SJCRH30 (cell line): ENCODE measurements around the gene CD276. TPM values are rescaled to one million over a fixed set of nuclear protein-coding genes. Genes with fewer than 3 reads are reported as not detected.

Source experiments
- DNase-seq, 2 experiments: peaks; one replicate each; pipeline ENCODE4 v3.0.0-alpha.2; 2015 to 2020
- H3K27ac ChIP-seq: fragments of 250-450 bp; sonication (Bioruptor Pico); 2 replicates; pipeline ENCODE4 v1.5.1; 2020; ENCODE audit warnings: mild to moderate bottlenecking, moderate library complexity
- H3K27me3 ChIP-seq: fragments of 250-450 bp; sonication (Bioruptor Pico); 2 replicates; pipeline ENCODE4 v1.5.1; 2020; ENCODE audit warnings: mild to moderate bottlenecking, moderate library complexity
- H3K36me3 ChIP-seq: fragments of 250-450 bp; sonication (Bioruptor Pico); 2 replicates; pipeline ENCODE4 v1.5.1; 2020; ENCODE audit warnings: mild to moderate bottlenecking, moderate library complexity
- H3K4me1 ChIP-seq: fragments of 250-450 bp; sonication (Bioruptor Pico); 2 replicates; pipeline ENCODE4 v1.5.1; 2020; ENCODE audit warnings: mild to moderate bottlenecking, moderate library complexity
- H3K4me3 ChIP-seq: fragments of 250-450 bp; sonication (Bioruptor Pico); 2 replicates; pipeline ENCODE4 v1.5.1; 2020; ENCODE audit warnings: mild to moderate bottlenecking, moderate library complexity
- H3K9me3 ChIP-seq: fragments of 250-450 bp; sonication (Bioruptor Pico); replicated peaks from 2 replicates; pipeline ENCODE4 v1.5.1; 2020; ENCODE audit warnings: mild to moderate bottlenecking, moderate library complexity
- total RNA-seq: library from RNA; depleted of rRNA; stranded (reverse); fragments of >200 nt; shearing (Covaris generic); gene quantifications from 2 replicates; pipeline ENCODE4 v1.2.3, GENCODE V29; 2014

CD276 gene
- total RNA-seq, 1 experiment from 2014 or later, result 87.3 TPM

DNA sequence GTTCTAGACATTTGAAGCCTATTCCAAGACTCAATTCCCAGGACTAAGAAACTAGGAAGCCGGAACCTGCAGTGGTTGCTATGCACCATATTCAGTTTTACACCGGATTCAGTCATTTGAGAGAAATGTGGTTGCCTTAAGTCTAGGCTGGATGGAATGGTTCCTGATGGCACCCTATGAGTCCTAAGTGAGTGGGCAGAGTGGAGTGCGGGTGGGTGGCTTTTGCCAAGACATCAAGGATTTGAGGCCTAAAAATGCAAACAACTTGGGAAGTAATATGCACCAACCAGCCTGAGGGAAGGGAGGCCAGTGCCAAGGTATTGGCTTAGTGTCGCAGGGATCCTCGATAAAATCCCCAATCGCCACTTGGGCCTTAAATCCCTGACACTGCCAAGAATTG, 4.2 kb upstream of the CD276 start:
- H3K27ac ChIP-seq, result no peak overlapping the region
- peaks cover 3% of the 10 kb centered on the region; the same call in 1 of the 2 replicates for H3K27me3 ChIP-seq
- H3K4me3 ChIP-seq, result no peak overlapping the region
- DNase-seq, result no peak
- H3K36me3 ChIP-seq, result no peaks in the 10 kb centered on the region
- no peaks in the 10 kb centered on the region for H3K9me3 ChIP-seq
- peaks cover 8% of the 10 kb centered on the region for H3K4me1 ChIP-seq

DNA sequence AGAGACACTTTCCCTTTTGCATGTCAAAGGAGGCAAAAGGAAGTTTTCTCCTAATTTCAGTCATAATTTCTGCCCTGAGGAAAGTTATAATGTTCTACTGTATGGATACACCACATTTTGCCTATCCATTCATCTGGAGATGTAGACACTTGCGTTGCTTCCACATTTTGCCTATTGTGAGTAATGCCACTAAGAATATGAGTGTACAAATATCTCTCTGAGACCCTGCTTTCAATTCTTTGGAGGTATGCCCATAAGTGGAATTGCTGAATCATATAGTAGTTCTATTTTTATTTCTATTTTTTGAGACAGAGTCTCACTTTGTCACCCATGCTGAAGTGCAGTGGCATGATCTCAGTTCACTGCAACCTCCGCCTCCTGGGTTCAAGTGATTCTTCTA, 3.6 kb upstream of the CD276 start:
- Histone ChIP-seq H3K4me3 (no peak overlapping the region), H3K27me3 (peaks cover 3% of the 10 kb centered on the region; the same call in 1 of the 2 replicates), H3K27ac (no peak overlapping the region), H3K9me3 (no peaks in the 10 kb centered on the region), H3K4me1 (peaks cover 10% of the 10 kb centered on the region), H3K36me3 (no peaks in the 10 kb centered on the region)
- no peak for DNase-seq

DNA sequence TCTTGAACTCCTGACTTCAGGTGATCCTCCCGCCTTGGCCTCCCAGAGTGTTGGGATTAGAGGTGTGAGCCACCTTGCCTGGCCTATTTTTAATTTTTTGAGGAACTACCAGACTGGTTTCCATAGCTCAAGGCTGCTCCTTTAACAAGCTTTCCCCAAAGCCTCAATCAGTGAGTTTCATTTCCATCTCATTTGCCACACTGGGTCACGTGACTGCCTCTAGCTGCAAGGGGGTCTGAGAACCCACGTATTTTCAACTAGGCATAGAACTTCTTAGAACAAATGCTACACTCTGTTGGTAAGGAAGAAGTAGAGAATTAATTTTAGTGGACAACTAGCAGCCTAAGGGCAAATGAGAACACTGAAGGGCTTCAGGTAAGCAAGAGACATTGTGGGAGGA, 3.1 kb upstream of the CD276 start:
- no peak for DNase-seq
- Histone ChIP-seq H3K27ac (no peak overlapping the region), H3K36me3 (no peaks in the 10 kb centered on the region), H3K9me3 (no peaks in the 10 kb centered on the region), H3K27me3 (peaks cover 3% of the 10 kb centered on the region; the same call in 1 of the 2 replicates), H3K4me1 (peaks cover 15% of the 10 kb centered on the region), H3K4me3 (no peak overlapping the region)

DNA sequence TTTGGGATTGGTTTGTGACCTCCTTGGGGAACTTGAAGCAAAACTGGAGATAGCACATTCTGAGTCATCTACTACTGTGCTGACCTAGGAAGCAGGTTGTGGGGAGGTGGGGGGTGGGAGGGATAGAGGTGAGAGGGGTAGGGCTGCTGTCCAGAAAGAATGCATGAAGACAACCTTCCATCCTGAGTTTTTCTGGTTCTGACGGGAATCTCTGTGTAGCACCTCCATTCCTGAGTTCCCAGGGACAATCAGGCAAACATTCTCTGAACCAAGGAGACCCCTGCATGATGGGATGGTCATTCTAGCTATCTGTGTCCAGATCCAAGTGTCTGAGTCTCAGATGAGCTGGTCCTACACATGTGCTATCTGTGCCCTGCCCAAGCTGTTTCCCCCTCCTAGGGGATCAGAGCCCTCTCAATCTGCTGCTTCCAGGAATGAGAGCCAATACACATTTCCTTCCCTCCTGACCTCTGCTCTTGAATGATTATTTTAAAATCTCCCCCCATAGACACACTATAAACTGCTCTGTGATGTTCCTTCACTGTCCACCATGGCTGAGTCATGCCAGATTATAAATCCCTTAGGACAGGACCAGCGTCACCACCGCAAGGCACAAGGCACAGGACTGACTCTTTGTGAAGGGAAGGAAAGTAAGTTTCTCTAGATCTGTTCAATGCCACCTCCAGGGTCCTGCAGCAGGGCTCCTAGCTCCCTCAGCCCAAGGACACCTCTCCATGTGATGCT, 2.2 kb upstream of the CD276 start:
- Histone ChIP-seq H3K36me3 (no peaks in the 10 kb centered on the region), H3K4me3 (no peak overlapping the region), H3K27ac (0 out of 2 replicates have a peak overlapping the region, but pooled peaks have one; percentile 14), H3K27me3 (peaks cover 3% of the 10 kb centered on the region; the same call in 1 of the 2 replicates), H3K9me3 (no peaks in the 10 kb centered on the region), H3K4me1 (peaks cover 25% of the 10 kb centered on the region)
- DNase-seq, result no peak

DNA sequence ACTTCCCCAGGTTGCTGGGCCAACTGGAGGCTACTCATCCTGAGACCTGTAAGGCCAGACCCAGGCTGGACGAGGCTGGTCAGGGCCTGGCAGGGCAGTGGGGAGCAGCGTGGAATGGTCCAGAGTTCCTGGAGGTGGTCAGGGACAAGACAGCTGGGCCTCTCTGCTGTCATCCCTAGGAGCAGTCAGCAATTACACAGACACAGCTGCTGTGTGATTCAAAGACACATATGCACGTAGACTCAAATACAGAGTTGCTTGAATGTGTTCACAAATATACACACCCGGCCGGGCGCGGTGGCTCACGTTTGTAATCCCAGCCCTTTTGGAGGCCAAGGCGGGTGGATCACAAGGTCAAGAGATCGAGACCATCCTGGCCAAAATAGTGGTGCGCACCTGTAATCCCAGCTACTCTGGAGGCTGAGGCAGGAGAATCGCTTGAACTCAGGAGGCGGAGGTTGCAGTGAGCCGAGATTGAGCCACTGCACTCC, 1.5 kb upstream of the CD276 start:
- Histone ChIP-seq H3K4me1 (peaks cover 31% of the 10 kb centered on the region), H3K9me3 (no peaks in the 10 kb centered on the region), H3K36me3 (no peaks in the 10 kb centered on the region), H3K4me3 (no peak overlapping the region), H3K27me3 (no peaks in the 10 kb centered on the region; the same call in 1 of the 2 replicates), H3K27ac (0 out of 2 replicates have a peak overlapping the region, but pooled peaks have one; percentile 14)
- DNase-seq, result peak; percentile 46 to 58

DNA sequence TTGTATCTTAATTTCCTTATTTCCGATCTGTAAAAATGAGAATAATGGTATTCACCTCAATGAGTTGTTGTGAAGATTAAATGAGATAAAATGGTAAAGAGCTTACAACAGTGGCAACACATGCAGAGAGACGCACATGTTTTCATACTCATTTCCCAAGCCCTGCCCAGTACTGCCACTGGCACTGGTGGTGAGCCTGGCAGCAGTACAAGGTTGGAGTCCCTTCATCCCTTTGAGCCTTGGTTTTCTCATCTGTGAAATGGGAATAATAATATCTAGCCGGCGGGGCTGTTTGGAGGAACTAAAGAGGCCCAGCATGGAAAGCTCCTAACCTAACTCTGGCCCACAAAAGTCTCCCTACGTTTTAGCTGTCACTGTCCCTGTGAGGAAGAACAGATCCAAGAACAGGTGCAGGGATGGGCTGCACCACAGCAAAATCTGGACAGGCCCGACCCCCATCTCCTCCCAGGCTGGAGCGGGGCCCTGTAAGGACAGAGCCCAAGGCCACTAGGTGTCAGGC, 866 bp upstream of the CD276 start:
- H3K36me3 ChIP-seq, result no peaks in the 10 kb centered on the region
- DNase-seq, result no peak
- H3K4me1 ChIP-seq, result peaks cover 33% of the 10 kb centered on the region
- no peaks in the 10 kb centered on the region for H3K27me3 ChIP-seq
- H3K27ac ChIP-seq, result peak overlapping the region; percentile 25; the same call in 1 of the 2 replicates
- H3K9me3 ChIP-seq, result no peaks in the 10 kb centered on the region
- H3K4me3 ChIP-seq, result peak overlapping the region; percentile 78

DNA sequence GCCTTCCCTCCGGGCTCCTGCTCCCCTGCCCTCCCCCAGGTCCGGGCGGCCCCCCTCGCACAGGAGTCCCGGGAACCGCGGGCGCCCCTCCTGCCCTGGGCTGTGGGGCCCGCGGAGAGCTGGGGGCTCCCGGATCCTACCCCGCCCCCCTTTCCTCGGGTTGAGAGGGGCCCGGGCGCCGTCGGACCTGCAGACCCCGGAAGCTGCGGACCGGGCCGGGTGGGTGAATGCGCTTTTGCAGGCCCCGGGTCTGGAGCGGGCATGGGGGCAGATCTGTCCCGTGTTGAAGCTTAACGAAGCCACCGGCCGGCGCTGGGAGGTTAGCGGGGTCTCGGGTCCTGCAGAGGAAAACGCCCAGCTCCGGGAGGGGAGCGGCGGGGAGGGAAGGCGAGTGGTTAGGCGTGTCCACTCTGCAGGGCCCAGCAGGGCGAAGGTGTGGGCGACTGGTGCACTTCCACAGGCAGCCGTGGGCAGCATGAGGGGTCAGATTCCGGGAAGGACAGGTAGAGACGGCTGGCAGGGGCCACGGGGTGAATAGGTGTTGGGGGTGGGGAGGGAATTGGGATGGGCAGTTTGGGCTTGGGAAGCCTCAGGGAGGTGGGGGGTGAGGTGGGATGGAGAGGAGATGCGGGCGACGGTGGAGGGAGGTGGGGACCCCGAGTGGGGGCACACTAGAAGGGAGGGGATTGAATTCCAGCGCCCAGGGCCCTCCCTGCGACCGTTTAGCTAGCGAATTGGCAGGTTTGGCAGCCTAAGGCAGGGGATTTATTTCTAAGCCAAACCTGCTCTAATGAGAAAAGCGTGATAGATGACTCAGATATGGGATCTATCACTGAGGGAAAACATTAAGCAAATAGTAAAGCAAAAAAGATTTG, 635 bp downstream of the CD276 start:
- H3K36me3 ChIP-seq, result peaks cover 3% of the 10 kb centered on the region; the same call in 1 of the 2 replicates
- H3K27me3 ChIP-seq, result no peaks in the 10 kb centered on the region
- H3K4me1 ChIP-seq, result peaks cover 33% of the 10 kb centered on the region
- peak; percentile 32 to 33 for DNase-seq
- H3K4me3 ChIP-seq, result peak overlapping the region; percentile 78
- H3K27ac ChIP-seq, result peak overlapping the region; percentile 65
- H3K9me3 ChIP-seq, result no peaks in the 10 kb centered on the region

DNA sequence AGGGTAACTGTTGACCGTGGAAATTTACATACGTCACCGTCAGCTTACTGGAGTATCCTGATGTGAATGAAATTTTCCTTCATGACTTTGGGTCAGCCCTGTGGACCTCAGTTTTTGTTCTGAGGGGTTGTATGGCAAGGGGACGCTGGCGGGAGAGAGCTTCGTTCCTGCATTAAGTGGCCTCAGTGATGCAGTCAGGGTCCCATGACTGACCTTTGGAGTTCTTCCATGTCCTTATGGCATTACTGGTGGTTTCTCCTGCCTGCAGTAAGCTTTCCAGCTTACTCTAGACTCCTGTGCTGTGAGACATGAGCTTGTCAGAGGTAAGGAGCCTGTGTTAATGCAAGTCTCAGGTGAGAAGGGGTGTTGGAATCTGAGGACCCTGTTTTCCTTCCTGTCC, 1.8 kb downstream of the CD276 start:
- H3K36me3 ChIP-seq, result peaks cover 5% of the 10 kb centered on the region; the same call in 1 of the 2 replicates
- peaks cover 33% of the 10 kb centered on the region for H3K4me1 ChIP-seq
- H3K27ac ChIP-seq, result no peak overlapping the region
- no peaks in the 10 kb centered on the region for H3K27me3 ChIP-seq
- DNase-seq, result no peak
- H3K9me3 ChIP-seq, result no peaks in the 10 kb centered on the region
- H3K4me3 ChIP-seq, result peak overlapping the region; percentile 78

DNA sequence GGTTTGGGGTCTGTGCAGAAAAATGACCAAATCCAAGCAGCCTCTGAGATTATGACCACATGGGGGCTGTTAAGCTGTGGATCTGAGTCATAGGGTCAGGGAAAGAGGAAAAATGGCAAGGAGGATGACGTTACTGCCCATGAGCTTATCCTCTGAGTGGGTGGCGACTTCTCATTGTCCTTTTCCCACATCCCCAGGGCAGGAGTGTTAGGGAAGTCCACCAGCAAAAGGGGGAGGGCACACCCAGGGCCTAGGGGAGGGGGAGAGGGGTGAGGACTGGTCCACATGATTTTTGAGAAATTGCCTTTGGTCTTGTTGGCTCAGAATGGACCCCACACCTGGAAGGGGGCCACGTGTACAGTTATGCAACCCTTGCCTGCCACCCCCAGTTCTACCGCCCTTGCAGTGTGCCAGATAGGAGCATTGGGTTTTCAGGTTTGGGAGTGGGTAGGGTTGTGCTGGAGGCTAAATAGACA, 2.6 kb downstream of the CD276 start:
- H3K4me1 ChIP-seq, result peaks cover 33% of the 10 kb centered on the region
- H3K9me3 ChIP-seq, result no peaks in the 10 kb centered on the region
- H3K36me3 ChIP-seq, result peaks cover 8% of the 10 kb centered on the region; the same call in 1 of the 2 replicates
- no peak overlapping the region for H3K4me3 ChIP-seq
- DNase-seq, result peak; percentile 52 to 71
- no peaks in the 10 kb centered on the region for H3K27me3 ChIP-seq
- H3K27ac ChIP-seq, result no peak overlapping the region

DNA sequence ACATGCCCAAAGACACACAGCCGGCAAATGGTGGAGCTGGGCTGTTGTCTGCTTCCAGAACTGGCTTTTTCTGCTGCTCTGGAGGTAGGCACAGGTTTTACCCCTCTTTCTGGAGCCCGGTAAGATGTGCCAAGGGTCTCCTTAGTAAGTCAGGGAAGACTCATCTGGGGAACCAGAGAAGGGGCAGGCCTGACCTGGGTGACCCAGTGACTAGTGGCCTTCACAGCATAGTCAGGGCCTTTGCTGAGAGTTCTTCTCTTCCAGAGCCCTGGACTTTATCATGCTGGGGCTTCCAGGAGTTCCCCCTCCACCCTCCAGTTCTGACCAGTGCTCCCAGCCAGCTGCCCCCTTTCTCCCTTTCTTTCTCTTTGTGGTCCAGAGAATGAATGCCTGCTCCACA, 3.2 kb downstream of the CD276 start:
- no peaks in the 10 kb centered on the region for H3K27me3 ChIP-seq
- no peak overlapping the region for H3K27ac ChIP-seq
- peaks cover 29% of the 10 kb centered on the region for H3K4me1 ChIP-seq
- no peak overlapping the region for H3K4me3 ChIP-seq
- H3K36me3 ChIP-seq, result peaks cover 8% of the 10 kb centered on the region; the same call in 1 of the 2 replicates
- H3K9me3 ChIP-seq, result no peaks in the 10 kb centered on the region
- DNase-seq, result no peak

DNA sequence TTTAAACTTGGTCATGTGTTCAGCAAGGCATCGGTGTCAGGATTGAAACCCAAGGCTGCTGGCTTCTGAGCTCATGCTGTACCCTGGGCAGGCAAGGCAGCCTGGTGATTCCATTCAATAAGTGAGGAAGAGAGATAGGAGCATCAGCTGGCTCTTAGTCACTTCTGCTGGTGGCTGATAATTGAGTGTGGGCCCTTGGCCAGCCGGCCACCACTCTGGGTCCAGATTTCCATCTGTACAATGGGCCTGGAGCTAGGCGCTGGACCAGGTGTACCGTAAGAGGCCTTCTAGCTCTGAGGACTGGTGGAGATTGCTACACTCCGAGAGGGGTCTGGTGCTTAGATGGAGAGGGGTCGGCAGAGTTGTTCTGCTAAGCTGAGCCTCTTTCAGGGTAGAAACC, 4.3 kb downstream of the CD276 start:
- no peak for DNase-seq
- no peak overlapping the region for H3K27ac ChIP-seq
- H3K4me1 ChIP-seq, result peaks cover 25% of the 10 kb centered on the region

DNA sequence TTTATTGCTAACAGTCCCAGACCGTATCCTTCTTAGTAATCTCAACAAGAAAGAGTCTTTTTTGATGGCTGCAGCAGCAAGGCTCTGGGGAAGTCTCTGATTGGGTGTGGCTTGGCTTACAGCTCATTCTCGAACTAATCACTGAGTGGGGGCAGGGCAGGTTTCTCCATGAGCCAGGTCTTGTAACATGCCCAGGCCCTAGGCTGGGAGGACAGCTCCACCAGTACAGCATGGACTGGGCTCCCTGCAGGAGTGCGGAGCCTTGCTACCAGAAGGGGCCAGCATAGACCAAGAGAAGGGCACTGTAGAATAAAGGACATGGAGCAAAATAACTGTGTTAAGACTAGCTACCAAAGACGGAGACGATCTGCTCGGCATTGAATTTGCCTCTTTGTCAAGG, 7.2 kb downstream of the CD276 start:
- Histone ChIP-seq H3K27me3 (no peaks in the 10 kb centered on the region), H3K4me1 (peaks cover 24% of the 10 kb centered on the region), H3K36me3 (peaks cover 13% of the 10 kb centered on the region; the same call in 1 of the 2 replicates), H3K27ac (no peak overlapping the region), H3K4me3 (no peak overlapping the region), H3K9me3 (no peaks in the 10 kb centered on the region)
- no peak for DNase-seq

More for the DNA sequence above, 4.3 kb downstream of the CD276 start:
- Histone ChIP-seq H3K27me3 (no peaks in the 10 kb centered on the region), H3K36me3 (peaks cover 13% of the 10 kb centered on the region; the same call in 1 of the 2 replicates), H3K9me3 (no peaks in the 10 kb centered on the region), H3K4me3 (no peak overlapping the region)

DNA sequence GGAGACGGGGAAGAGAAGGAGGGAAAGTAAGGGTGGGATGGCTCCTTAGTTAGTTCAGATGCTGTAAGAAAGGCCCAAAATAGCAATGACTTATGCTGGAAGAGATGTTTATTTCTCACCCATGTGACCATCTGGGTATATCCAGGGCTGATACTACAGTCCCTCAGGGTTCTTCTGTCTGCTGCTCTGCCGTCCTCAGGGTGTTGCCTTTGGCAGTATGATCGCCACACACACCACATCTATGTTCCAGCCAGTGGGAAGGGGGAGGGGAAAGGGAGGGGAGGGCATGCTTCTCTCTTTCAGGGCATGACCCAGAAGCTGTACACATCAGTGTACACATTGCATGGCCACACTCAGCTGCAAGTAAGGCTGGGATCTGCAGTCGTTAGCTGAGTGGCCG, 10.2 kb downstream of the CD276 start:
- H3K9me3 ChIP-seq, result no peaks in the 10 kb centered on the region
- H3K4me1 ChIP-seq, result peaks cover 34% of the 10 kb centered on the region
- H3K27me3 ChIP-seq, result no peaks in the 10 kb centered on the region
- no peak overlapping the region for H3K27ac ChIP-seq
- peaks cover 16% of the 10 kb centered on the region; the same call in 1 of the 2 replicates for H3K36me3 ChIP-seq
- no peak for DNase-seq
- no peak overlapping the region for H3K4me3 ChIP-seq

DNA sequence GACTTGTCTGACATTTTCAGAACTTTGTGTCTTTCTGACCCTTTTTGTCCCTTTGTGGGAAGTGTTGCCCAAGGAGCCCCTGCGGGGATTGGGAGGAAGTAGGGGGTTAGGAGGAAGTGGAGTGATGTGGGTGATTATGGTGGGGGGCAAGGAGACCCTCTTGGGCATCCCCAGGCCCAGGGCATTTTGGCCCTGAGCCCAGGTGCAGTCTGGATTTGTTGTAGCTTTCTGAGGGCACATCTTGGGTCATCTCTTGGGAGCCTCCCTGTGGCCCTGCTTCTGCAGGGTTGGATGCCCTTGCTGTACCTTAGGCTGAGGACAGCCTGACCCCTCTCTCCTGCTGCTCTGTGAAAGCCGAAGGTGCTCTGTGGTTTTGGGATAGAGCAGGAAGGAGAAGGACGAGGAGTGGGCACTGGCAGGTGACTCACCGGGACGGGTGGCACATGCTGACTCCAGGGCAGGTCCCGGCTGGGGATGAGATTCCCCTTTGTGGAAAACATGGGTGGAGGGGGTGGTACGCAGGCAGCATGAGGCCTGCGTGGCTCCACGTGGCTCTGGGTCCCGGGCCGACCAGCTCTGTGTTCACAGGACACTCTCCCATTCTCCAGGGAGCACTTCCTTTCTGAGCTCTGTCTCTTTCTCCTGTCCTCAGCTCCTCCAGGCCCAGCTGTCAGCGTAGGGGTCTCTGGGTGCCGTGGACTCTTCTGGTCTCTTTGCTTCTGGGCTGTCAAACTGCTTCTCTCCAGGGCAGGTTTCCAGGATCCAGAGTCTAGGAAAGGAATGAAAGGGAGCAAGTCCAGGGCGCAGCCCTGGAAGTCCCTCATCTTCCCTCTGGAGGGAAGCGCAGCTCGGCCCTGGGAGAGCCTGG, 11.8 kb downstream of the CD276 start:
- H3K9me3 ChIP-seq, result no peaks in the 10 kb centered on the region
- H3K27ac ChIP-seq, result peak overlapping the region; percentile 59
- peaks cover 34% of the 10 kb centered on the region for H3K4me1 ChIP-seq
- no peaks in the 10 kb centered on the region for H3K27me3 ChIP-seq
- H3K36me3 ChIP-seq, result peaks cover 16% of the 10 kb centered on the region; the same call in 1 of the 2 replicates
- H3K4me3 ChIP-seq, result no peak overlapping the region
- no peak for DNase-seq
